Fibroblast of skin of right biceps (primary cell): ENCODE data around the gene PDHA1.
A peak's percentile ranks its signal among the peaks of the same experiment; 100 is the strongest.

ENCODE experiments used
- DNase-seq: peaks from one replicate; pipeline ENCODE4 v3.0.0-alpha.2; 2013

The PDHA1 gene

GRCh38 chrX:19343535-19344408 is at the start of gene PDHA1:
PDHA1 (plus strand) TSS chrX:19343927; CDS start chrX:19344038, 111 bp downstream.
- peak; percentile 92 for DNase-seq

GRCh38 chrX:19303256-19303880 is 40.4 kb upstream of the PDHA1 start:
- peak; percentile 92 for DNase-seq

GRCh38 chrX:19326567-19326966 is 17.2 kb upstream of the PDHA1 start:
- no peak for DNase-seq

- DNase-seq, result no peak
Measured at GRCh38 chrX:19331831-19332230, 11.9 kb upstream of the PDHA1 start.

- DNase-seq, result peak; percentile 18
Measured at GRCh38 chrX:19332983-19333382, 10.7 kb upstream of the PDHA1 start.

- peak; percentile 22 for DNase-seq
Measured at GRCh38 chrX:19334945-19335626, 8.6 kb upstream of the PDHA1 start.

GRCh38 chrX:19342331-19342906 is 1.3 kb upstream of the PDHA1 start:
- DNase-seq, result peak; percentile 15

GRCh38 chrX:19343085-19343534 is 617 bp upstream of the PDHA1 start:
- no peak for DNase-seq

- no peak for DNase-seq
Measured at GRCh38 chrX:19344661-19345060, 934 bp downstream of the PDHA1 start.

- DNase-seq, result peak; percentile 30
Measured at GRCh38 chrX:19347916-19348315, 4.2 kb downstream of the PDHA1 start.

- no peak for DNase-seq
Measured at GRCh38 chrX:19349264-19349663, 5.5 kb downstream of the PDHA1 start.

- no peak for DNase-seq
Measured at GRCh38 chrX:19350941-19351384, 7.2 kb downstream of the PDHA1 start.

- no peak for DNase-seq
Measured at GRCh38 chrX:19354625-19355024, 10.9 kb downstream of the PDHA1 start.

GRCh38 chrX:19358521-19358920 is 14.8 kb downstream of the PDHA1 start:
- no peak for DNase-seq

- DNase-seq, result no peak
Measured at GRCh38 chrX:19360903-19361302, 17.2 kb downstream of the PDHA1 start.

GRCh38 chrX:19361701-19362100 is 18.0 kb downstream of the PDHA1 start:
- DNase-seq, result peak; percentile 21

- DNase-seq, result peak; percentile 56
Measured at GRCh38 chrX:19368576-19368975, 24.8 kb downstream of the PDHA1 start.

- DNase-seq, result peak; percentile 72
Measured at GRCh38 chrX:19370061-19370460, 26.3 kb downstream of the PDHA1 start.

GRCh38 chrX:19372170-19372546 is 28.4 kb downstream of the PDHA1 start:
- peak; percentile 68 for DNase-seq

GRCh38 chrX:19372547-19373331 is 29.0 kb downstream of the PDHA1 start:
- DNase-seq, result peak; percentile 8

GRCh38 chrX:19373351-19373891 is 29.7 kb downstream of the PDHA1 start:
- DNase-seq, result no peak

GRCh38 chrX:19375546-19375945 is 31.8 kb downstream of the PDHA1 start:
- no peak for DNase-seq
